SJCRH30 (cell line): ENCODE results near the gene PPP1R9B. TPM values are rescaled to one million over a fixed set of nuclear protein-coding genes. Genes with fewer than 3 reads are reported as not detected.

Source experiments
- DNase-seq, 2 experiments: peaks; one replicate each; pipeline ENCODE4 v3.0.0-alpha.2; 2015 to 2020
- H3K27ac ChIP-seq: fragments of 250-450 bp; sonication (Bioruptor Pico); 2 replicates; pipeline ENCODE4 v1.5.1; 2020; ENCODE audit warnings: mild to moderate bottlenecking, moderate library complexity
- H3K27me3 ChIP-seq: fragments of 250-450 bp; sonication (Bioruptor Pico); 2 replicates; pipeline ENCODE4 v1.5.1; 2020; ENCODE audit warnings: mild to moderate bottlenecking, moderate library complexity
- H3K36me3 ChIP-seq: fragments of 250-450 bp; sonication (Bioruptor Pico); 2 replicates; pipeline ENCODE4 v1.5.1; 2020; ENCODE audit warnings: mild to moderate bottlenecking, moderate library complexity
- H3K4me1 ChIP-seq: fragments of 250-450 bp; sonication (Bioruptor Pico); 2 replicates; pipeline ENCODE4 v1.5.1; 2020; ENCODE audit warnings: mild to moderate bottlenecking, moderate library complexity
- H3K4me3 ChIP-seq: fragments of 250-450 bp; sonication (Bioruptor Pico); 2 replicates; pipeline ENCODE4 v1.5.1; 2020; ENCODE audit warnings: mild to moderate bottlenecking, moderate library complexity
- H3K9me3 ChIP-seq: fragments of 250-450 bp; sonication (Bioruptor Pico); replicated peaks from 2 replicates; pipeline ENCODE4 v1.5.1; 2020; ENCODE audit warnings: mild to moderate bottlenecking, moderate library complexity
- total RNA-seq: library from RNA; depleted of rRNA; stranded (reverse); fragments of >200 nt; shearing (Covaris generic); gene quantifications from 2 replicates; pipeline ENCODE4 v1.2.3, GENCODE V29; 2014

The PPP1R9B gene
- total RNA-seq, 1 experiment from 2014 or later = 32.1 TPM

DNA sequence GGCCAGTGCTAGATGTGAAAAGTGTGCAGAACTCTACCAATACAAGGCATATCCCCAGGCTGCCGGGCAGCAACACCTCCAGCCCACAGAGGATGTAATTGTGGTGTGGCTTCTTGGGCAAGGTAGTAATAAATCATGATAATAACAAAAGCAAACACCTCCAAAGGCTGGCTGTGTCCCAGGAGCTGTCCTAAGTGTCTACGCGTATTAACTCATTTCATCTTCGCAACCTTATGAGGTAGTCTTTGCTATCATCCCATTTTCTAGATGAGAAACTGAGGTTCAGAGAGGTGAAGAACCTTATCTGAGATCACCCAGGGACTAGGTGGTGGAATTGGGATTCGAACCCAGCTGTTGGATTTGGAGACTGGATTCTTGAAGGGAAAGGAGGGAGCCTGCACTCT is 50.0 kb downstream of the PPP1R9B start:
- H3K36me3 ChIP-seq = no peaks in the 10 kb centered on the region
- H3K9me3 ChIP-seq = no peaks in the 10 kb centered on the region
- no peak overlapping the region for H3K4me3 ChIP-seq
- peaks cover 13% of the 10 kb centered on the region for H3K4me1 ChIP-seq
- H3K27me3 ChIP-seq = no peaks in the 10 kb centered on the region
- no peak overlapping the region for H3K27ac ChIP-seq
- DNase-seq = no peak

DNA sequence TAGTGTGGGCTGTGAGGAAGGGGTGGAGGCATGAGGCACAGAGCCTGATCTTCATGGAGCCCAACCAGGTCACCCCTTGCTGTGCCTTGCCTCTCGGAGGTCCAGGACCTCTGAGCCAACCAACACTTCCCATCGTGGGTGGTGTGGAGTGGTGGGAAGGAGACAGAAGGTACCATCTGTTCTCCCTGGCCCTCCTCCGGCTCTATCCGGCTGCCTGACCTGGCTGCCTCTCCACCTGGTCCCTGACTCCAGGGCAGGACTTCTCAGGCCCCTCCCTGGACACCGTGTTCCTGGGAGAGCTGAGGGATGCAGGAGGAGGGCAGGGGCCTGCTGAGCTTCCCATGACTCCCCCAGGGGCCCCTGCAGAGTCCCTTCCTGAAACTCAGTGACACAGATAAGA is 51.5 kb downstream of the PPP1R9B start:
- Histone ChIP-seq H3K27ac (no peak overlapping the region), H3K4me1 (peaks cover 15% of the 10 kb centered on the region), H3K27me3 (no peaks in the 10 kb centered on the region), H3K9me3 (no peaks in the 10 kb centered on the region), H3K4me3 (no peak overlapping the region), H3K36me3 (no peaks in the 10 kb centered on the region)
- no peak for DNase-seq

DNA sequence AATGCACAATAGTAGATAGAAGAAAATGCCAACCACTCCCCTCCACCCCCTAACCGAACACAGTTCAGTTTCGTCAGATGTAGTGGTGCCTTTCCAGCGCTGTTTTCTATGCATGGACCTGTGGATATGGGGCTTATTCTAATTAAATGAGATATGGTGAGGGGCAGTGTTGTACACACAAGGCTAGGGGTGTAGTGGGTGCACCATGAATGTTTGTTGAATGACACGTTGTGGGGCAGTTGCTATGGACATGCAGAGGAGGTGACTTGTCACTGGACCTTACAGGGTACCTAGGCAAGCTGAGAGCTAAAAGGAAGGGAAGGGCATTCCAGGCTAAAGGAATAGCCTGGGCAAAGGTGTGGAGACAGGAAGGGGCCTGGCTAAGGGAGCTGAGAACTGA is 51.9 kb downstream of the PPP1R9B start:
- Histone ChIP-seq H3K4me1 (peaks cover 15% of the 10 kb centered on the region), H3K27me3 (no peaks in the 10 kb centered on the region; the same call in 1 of the 2 replicates), H3K36me3 (no peaks in the 10 kb centered on the region), H3K4me3 (no peak overlapping the region), H3K9me3 (no peaks in the 10 kb centered on the region), H3K27ac (no peak overlapping the region)
- DNase-seq = no peak

DNA sequence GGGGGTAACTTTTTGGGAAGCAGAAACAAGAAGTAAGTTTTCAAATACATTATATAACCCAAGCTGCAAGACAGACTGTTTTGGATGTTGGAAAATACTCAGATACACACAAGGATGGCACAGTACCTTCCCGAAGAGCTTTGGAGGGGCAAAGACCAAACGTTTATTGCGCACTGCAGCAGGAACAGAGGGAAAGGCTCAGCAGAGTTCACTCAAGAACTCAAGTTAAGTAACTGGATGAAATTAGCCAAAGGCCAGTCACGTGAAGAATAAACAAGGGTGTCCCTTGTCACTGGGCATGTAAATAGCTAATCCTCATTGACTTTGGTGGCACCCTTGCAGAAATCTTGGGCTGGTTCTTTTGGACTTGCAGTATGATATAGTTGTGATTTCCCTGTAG is 52.6 kb downstream of the PPP1R9B start:
- peaks cover 15% of the 10 kb centered on the region for H3K4me1 ChIP-seq
- no peak overlapping the region for H3K27ac ChIP-seq
- H3K9me3 ChIP-seq = no peaks in the 10 kb centered on the region
- H3K36me3 ChIP-seq = no peaks in the 10 kb centered on the region
- no peak overlapping the region for H3K4me3 ChIP-seq
- no peak for DNase-seq
- no peaks in the 10 kb centered on the region; the same call in 1 of the 2 replicates for H3K27me3 ChIP-seq

DNA sequence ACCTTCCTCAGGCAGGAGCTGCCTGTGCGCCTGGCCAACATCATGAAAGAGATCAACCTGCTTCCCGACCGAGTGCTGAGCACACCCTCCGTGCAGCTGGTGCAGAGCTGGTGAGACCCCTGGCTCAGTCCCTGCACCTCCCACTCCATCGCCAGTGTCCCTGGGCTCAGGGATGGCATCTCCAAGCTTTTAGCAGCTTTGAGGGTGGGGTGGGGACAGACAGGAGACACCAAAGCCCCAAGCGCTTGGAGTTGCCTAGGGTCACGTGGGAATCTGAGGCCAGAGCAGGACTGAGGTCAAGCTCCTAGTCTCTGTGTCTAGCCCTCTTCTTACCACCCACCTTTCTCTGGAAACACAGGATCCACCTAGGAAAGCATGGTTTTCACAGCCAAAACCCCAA is 53.0 kb downstream of the PPP1R9B start:
- H3K27ac ChIP-seq = no peak overlapping the region
- H3K9me3 ChIP-seq = no peaks in the 10 kb centered on the region
- H3K4me3 ChIP-seq = no peak overlapping the region
- peaks cover 11% of the 10 kb centered on the region for H3K4me1 ChIP-seq
- no peaks in the 10 kb centered on the region; the same call in 1 of the 2 replicates for H3K27me3 ChIP-seq
- DNase-seq = no peak
- H3K36me3 ChIP-seq = no peaks in the 10 kb centered on the region

DNA sequence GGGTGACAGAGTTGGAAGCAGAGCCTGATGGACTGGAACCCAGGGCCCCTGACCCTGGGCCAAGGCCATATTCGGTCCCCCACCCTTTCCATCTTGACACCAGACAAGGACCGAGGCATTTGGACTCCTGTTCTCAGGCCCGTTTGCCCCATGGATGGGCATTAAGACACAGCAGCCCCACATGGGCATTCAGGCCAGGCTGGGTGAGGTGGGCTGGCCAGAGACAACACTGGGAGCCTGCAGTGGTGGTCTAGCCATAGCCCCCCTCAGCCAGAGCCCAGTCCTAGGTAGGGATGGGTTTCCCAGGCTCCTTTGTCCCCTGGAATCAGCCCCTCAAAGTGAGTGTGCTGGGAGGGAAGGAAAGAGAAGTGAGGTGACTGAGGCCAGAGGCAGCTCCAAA is 53.7 kb downstream of the PPP1R9B start:
- H3K9me3 ChIP-seq = no peaks in the 10 kb centered on the region
- no peaks in the 10 kb centered on the region; the same call in 1 of the 2 replicates for H3K27me3 ChIP-seq
- no peak for DNase-seq
- H3K36me3 ChIP-seq = no peaks in the 10 kb centered on the region
- H3K4me3 ChIP-seq = no peak overlapping the region
- no peak overlapping the region for H3K27ac ChIP-seq
- H3K4me1 ChIP-seq = peaks cover 4% of the 10 kb centered on the region; the same call in 1 of the 2 replicates

DNA sequence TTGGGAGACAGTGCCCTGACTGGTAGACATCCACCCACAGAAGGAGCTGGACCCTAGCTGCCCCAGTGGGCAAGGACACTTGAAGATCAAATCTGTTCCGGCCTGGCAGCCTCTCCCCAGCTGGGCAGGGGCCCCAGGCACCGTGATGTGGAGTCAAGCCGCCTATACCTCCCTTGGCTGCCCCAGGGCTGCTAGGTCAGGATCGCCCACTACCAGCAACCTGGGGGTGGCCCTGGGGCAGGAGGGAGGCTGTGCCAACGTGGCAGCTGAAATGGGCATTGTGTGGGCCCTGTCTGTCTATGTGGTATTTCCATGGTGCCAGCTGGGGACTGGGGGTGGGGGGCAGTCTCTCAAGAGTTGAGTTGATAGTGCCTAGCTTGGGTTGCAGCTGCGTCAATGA is 54.4 kb downstream of the PPP1R9B start:
- Histone ChIP-seq H3K4me3 (peak overlapping the region; percentile 68), H3K9me3 (no peaks in the 10 kb centered on the region), H3K27ac (no peak overlapping the region), H3K27me3 (no peaks in the 10 kb centered on the region; the same call in 1 of the 2 replicates), H3K36me3 (no peaks in the 10 kb centered on the region), H3K4me1 (peaks cover 2% of the 10 kb centered on the region; the same call in 1 of the 2 replicates)
- DNase-seq = no peak

DNA sequence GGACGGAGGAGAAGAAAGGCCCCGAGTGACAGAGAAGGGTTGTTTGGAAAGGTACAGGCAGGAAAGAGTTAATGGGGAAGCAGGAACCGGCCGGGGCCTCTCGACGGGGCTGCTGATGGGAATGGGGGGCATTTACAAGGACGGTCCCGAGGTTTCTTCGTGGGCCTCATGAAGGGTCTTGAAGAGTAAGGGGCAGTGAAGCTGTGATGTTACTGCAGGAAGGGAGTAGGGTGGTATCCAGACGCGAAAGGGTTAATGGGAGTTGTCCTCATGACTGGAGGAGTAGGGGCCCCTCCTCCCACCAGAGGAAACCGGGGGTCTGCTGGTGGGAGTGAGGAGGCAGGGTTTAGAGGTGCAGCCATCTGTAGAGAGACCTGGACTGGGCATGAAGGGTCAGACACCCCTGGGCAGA is 54.8 kb downstream of the PPP1R9B start:
- Histone ChIP-seq H3K27ac (peak overlapping the region; percentile 15; the same call in 1 of the 2 replicates), H3K4me1 (peaks cover 2% of the 10 kb centered on the region; the same call in 1 of the 2 replicates), H3K27me3 (no peaks in the 10 kb centered on the region; the same call in 1 of the 2 replicates), H3K36me3 (no peaks in the 10 kb centered on the region), H3K9me3 (no peaks in the 10 kb centered on the region), H3K4me3 (peak overlapping the region; percentile 68)
- DNase-seq = peak in 1 of 2 experiments; percentile 42

DNA sequence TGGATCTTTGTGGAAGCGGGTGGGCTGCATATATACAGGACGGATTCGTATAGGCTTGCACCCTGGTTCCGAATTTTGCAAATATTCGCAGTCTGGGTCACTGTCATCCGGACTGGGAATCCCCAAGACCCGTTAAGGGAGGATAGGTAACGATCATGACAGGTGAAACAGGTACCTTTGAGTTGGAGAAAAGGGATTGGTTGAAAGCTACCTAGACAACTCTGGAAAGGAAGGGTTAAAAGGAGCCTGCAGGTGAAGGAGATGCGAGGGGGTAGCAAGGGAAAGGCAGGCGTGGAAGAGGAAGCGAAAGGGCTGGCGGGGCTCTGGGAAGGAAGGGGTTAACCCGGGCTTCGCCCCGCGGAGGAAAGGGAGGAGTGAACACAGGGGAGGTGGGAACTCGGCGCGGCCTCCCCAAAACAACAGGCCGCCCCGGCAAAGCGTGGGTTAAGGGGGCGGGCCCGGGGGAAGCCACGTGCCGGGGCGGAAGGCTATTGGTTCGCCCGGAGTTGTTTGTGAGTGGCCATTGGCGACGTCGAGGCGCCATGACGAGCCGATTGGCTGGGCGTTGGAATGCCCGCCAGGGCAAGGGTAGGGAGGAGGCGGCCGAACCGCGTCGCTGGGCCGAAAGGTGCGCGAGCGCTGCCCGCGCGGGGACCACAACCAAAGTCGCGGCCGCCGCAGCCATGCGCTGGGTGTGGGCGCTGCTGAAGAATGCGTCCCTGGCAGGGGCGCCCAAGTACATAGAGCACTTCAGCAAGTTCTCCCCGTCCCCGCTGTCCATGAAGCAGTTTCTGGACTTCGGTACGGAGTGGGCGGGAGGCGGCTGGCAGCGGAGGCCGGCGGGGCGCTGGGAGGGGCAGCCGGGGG is 55.5 kb downstream of the PPP1R9B start, which contains the start of gene PDK2:
PDK2 (plus strand) TSS at position 599 of the 867 bp plus-strand sequence; CDS start at position 684, 85 bp downstream.
- H3K27ac ChIP-seq = peak within 1 kb of the TSS; percentile 15; the same call in 1 of the 2 replicates
- H3K36me3 ChIP-seq = no peaks in the 10 kb centered on the region
- H3K4me3 ChIP-seq = peak within 1 kb of the TSS; percentile 68
- peaks cover 2% of the 10 kb centered on the region; the same call in 1 of the 2 replicates for H3K27me3 ChIP-seq
- DNase-seq = peak; percentile 93 to 95
- no peaks in the 10 kb centered on the region for H3K9me3 ChIP-seq
- H3K4me1 ChIP-seq = 0 out of 2 replicates have a peak, but pooled peaks cover 2% of the 10 kb centered on the region

DNA sequence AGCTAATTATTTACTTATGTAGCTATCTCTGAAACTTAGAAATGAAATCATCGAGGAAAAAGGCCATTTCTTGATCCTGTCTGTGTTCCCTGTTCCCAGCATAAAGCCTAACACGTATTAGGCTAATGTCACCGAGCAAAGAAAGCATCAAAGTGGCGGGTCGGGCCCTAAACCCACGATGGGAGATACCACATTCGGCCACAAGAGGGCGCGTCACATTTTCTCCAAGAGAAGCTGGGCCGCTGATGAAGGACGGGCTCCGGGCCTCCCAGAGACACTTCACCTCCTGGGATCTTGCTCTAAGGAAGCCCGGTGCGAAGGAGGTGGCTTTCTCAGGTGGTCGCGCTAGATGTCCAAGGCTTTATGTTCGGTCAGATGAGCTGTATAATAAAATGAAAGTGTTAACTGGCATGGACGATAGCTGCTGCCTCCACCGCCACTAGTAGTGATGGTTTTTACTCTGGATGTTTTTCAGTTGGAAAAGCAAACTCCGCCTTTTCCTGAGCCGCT is 56.2 kb downstream of the PPP1R9B start:
- H3K4me1 ChIP-seq = 0 out of 2 replicates have a peak, but pooled peaks cover 2% of the 10 kb centered on the region
- H3K9me3 ChIP-seq = no peaks in the 10 kb centered on the region
- H3K4me3 ChIP-seq = peak overlapping the region; percentile 68
- no peak overlapping the region for H3K27ac ChIP-seq
- no peaks in the 10 kb centered on the region for H3K36me3 ChIP-seq
- H3K27me3 ChIP-seq = peaks cover 2% of the 10 kb centered on the region; the same call in 1 of the 2 replicates
- peak; percentile 81 to 92 for DNase-seq

DNA sequence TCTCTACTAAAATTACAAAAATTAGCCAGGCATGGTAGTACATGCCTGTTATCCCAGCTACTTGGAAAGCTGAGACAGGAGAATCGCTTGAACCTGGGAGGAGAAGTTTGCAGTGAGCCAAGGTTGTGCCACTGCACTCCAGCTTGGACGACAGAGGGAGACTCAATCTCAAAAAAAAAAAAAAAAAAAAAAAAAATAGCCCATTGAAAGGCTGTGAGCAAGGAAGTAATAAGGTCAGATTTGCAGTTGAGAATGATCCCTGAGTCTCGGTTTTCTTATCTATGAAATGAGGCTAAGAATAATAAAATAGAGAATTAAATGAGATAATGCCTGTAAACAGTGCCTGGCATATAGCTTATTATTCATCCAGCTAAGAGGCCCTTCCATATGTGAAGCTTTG is 56.7 kb downstream of the PPP1R9B start:
- H3K36me3 ChIP-seq = no peaks in the 10 kb centered on the region
- 0 out of 2 replicates have a peak, but pooled peaks cover 2% of the 10 kb centered on the region for H3K4me1 ChIP-seq
- H3K9me3 ChIP-seq = no peaks in the 10 kb centered on the region
- H3K27me3 ChIP-seq = peaks cover 2% of the 10 kb centered on the region; the same call in 1 of the 2 replicates
- H3K4me3 ChIP-seq = no peak overlapping the region
- no peak overlapping the region for H3K27ac ChIP-seq
- no peak for DNase-seq

DNA sequence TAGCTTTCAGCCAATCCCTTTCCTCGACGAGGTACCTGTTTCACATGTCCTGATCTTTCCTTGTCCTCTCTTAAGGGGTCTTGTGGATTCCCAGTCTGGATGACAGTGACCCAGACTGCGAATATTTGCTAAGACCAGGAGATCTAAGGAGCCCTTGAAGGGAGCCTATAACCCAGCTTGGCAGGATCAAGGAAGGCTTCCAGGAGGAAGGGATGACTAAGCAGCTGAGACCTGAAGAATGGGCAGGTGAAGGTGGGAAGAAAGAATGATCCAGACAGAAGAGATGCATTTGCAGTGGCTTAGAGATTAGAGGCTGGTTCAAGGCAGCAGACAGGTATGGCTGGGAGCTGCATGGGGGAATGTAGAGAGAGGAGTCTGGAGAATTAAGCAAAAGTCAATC is 57.2 kb downstream of the PPP1R9B start:
- Histone ChIP-seq H3K4me3 (no peak overlapping the region), H3K27ac (no peak overlapping the region), H3K27me3 (peaks cover 2% of the 10 kb centered on the region; the same call in 1 of the 2 replicates), H3K36me3 (no peaks in the 10 kb centered on the region), H3K4me1 (0 out of 2 replicates have a peak, but pooled peaks cover 2% of the 10 kb centered on the region), H3K9me3 (no peaks in the 10 kb centered on the region)
- DNase-seq = no peak

DNA sequence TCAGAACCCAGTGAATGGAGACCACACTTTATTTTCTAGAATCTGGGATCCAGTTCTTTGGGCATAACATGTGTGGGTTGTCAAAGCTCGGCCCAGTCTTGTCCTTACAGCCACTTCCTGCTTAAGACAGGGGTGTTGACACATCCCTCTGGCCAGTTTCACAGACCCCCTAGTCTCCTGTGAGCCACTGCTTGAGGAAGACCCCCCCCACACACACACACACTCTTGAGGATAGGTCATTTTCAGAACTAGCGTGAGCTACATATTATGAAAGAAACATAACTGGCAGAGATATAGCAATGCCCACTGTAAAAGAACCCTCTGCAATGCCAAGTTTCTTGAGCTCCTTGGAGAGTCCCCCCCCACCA is 58.6 kb downstream of the PPP1R9B start:
- Histone ChIP-seq H3K4me3 (no peak overlapping the region), H3K9me3 (no peaks in the 10 kb centered on the region), H3K27ac (no peak overlapping the region), H3K27me3 (peaks cover 2% of the 10 kb centered on the region; the same call in 1 of the 2 replicates), H3K36me3 (no peaks in the 10 kb centered on the region), H3K4me1 (0 out of 2 replicates have a peak, but pooled peaks cover 2% of the 10 kb centered on the region)
- DNase-seq = no peak

DNA sequence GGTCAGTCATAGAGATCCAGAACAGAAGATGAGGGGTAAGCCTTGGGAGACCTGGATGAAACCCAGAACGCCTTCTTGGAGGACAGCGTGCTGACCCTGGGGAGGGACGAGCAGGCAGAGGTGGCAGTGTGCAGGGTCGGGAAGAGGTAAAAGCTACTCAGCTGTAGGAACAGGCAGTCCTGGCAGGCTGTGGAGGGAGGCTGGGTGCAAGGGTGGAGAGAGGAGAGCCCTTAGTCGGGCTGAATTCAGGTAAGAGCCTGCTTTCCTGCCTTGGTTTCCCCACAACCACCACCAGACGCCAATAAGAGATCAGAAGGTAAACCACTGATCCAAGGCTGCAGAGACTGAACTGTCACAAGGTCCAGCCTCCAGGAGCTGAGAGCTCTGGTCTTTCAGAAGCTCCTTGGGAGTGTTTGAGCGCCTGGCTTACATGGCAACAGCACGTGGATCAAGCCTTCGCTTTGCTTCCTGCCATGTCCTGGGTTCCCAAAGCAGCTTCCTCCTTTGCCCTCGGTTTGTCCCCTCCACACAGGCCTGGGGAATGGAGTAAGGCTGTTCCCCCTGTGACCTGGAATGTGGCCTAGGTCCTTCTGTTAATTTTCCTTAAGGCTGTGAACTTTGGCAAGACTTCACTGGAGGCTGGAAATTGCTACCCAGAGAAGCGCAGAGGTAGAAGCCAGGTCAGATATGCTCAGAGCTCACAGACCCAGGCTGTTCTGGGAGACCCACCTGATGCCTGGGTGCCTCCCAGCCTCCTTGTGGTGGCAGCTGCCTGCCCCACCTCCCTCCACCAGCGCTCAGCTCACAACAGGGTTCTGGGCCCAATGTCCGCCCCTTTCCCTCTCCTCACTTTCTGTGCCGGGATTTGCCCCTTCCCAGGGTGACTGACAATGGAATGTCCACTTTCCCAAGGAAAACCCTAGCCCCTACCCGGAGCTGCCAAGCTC is 59.2 kb downstream of the PPP1R9B start:
- no peak overlapping the region for H3K27ac ChIP-seq
- H3K27me3 ChIP-seq = peaks cover 2% of the 10 kb centered on the region; the same call in 1 of the 2 replicates
- no peak for DNase-seq
- no peaks in the 10 kb centered on the region for H3K9me3 ChIP-seq
- no peak overlapping the region for H3K4me3 ChIP-seq
- 0 out of 2 replicates have a peak, but pooled peaks cover 2% of the 10 kb centered on the region for H3K4me1 ChIP-seq
- H3K36me3 ChIP-seq = no peaks in the 10 kb centered on the region
